Brain microvascular endothelial cell (primary cell): ENCODE results near the gene CCL16.
"Not testable (repeated sequence)": the region's sequence is repeated elsewhere in the genome, so short reads cannot be mapped to it uniquely, and the experiment has no call there.

ENCODE experiments used
- DNase-seq: peaks from one replicate; pipeline ENCODE4 v3.0.0-alpha.2; 2020
- H3K27ac ChIP-seq: fragments of 250-450 bp; sonication (Bioruptor Pico); 2 replicates; pipeline ENCODE4 v1.5.1; 2020; ENCODE audit warnings: mild to moderate bottlenecking, moderate library complexity
- H3K27me3 ChIP-seq: fragments of 250-450 bp; sonication (Bioruptor Pico); replicated peaks from 2 replicates; pipeline ENCODE4 v1.5.1; 2020; ENCODE audit warnings: mild to moderate bottlenecking
- H3K36me3 ChIP-seq: fragments of 250-450 bp; sonication (Bioruptor Pico); replicated peaks from 2 replicates; pipeline ENCODE4 v1.5.1; 2020; ENCODE audit warnings: mild to moderate bottlenecking
- H3K4me3 ChIP-seq: 2 replicates; pipeline ENCODE4 v1.5.1; 2011; ENCODE audit warnings: low read depth, mild to moderate bottlenecking, control low read depth, low read length, moderate library complexity
- in situ Hi-C: cut with HindIII; loops from 2 replicates; pipeline ENCODE4 v1.10.0; 2017; ENCODE audit warnings: low sequenced_read_pairs, low pct_ligation_motif_present
- TF ChIP-seq, protein P1 (sequence below): IDR thresholded peaks from 2 replicates; pipeline ENCODE4 v1.5.1; 2011; ENCODE audit warnings: low read depth, mild to moderate bottlenecking, moderate library complexity, low read length, control low read depth, inconsistent platforms; ENCODE audit errors: missing control alignments

Gene CCL16

DNA sequence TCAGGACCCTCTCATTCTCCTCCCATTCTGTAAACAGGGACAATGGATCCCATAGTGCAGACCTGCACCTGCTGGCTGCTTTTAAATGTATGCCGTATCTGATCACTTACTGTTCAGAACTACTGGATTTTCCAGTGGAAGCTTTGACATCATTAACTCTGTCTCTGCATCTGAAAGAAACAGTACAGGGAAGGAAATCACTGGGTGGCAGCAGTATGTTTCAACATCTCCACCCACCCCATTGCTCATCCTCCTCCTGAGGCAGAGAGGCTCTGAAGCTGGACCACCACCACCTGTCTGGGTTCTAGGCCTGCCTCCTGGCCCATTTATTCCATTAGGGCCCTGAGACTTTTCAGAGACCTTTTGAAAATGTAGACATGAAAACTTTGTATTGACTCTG is 17.5 kb upstream of the CCL16 start:
- no peaks in the 10 kb centered on the region for H3K36me3 ChIP-seq
- TF ChIP-seq, protein P1, sequence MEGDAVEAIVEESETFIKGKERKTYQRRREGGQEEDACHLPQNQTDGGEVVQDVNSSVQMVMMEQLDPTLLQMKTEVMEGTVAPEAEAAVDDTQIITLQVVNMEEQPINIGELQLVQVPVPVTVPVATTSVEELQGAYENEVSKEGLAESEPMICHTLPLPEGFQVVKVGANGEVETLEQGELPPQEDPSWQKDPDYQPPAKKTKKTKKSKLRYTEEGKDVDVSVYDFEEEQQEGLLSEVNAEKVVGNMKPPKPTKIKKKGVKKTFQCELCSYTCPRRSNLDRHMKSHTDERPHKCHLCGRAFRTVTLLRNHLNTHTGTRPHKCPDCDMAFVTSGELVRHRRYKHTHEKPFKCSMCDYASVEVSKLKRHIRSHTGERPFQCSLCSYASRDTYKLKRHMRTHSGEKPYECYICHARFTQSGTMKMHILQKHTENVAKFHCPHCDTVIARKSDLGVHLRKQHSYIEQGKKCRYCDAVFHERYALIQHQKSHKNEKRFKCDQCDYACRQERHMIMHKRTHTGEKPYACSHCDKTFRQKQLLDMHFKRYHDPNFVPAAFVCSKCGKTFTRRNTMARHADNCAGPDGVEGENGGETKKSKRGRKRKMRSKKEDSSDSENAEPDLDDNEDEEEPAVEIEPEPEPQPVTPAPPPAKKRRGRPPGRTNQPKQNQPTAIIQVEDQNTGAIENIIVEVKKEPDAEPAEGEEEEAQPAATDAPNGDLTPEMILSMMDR, result no peak
- H3K27ac ChIP-seq, result no peak overlapping the region
- no peak for DNase-seq
- no peaks in the 10 kb centered on the region for H3K27me3 ChIP-seq
- no peak overlapping the region for H3K4me3 ChIP-seq
- in situ Hi-C loops, result no loop called here

- TF ChIP-seq, protein P1, result no peak
- no peak for DNase-seq
- Histone ChIP-seq H3K27ac (no peak overlapping the region), H3K27me3 (no peaks in the 10 kb centered on the region), H3K36me3 (no peaks in the 10 kb centered on the region), H3K4me3 (no peak overlapping the region)
- in situ Hi-C loops, result no loop called here
These were observed 16.8 kb upstream of the CCL16 start for GRCh38 chr17:35998018-35998545.

DNA sequence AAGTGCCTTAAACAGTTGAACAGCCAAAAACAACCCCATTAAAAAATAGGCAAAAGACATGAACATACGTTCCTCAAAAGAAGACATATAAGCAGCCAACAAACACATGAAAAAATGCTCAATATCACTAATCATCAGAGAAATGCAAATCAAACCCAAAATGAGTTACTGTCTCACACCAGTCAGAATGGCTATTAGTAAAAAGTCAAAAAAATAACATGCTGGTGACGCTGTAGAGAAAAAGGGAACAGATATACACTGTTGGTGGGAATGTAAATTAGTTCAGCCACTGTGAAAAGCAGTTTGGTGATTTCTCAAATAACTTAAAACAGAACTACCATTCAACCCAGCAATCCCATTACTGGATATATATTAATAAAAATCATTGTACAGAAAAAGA is 14.0 kb upstream of the CCL16 start:
- in situ Hi-C loops, H3K36me3 ChIP-seq, H3K27ac ChIP-seq, DNase-seq, H3K27me3 ChIP-seq, H3K4me3 ChIP-seq: not testable (repeated sequence)

GRCh38 chr17:35991075-35991474 is 9.8 kb upstream of the CCL16 start:
- DNase-seq, result no peak
- TF ChIP-seq, protein P1, result no peak
- Histone ChIP-seq H3K27me3 (no peaks in the 10 kb centered on the region), H3K36me3 (no peaks in the 10 kb centered on the region), H3K27ac (no peak overlapping the region), H3K4me3 (no peak overlapping the region)
- in situ Hi-C loops, result no loop called here

DNA sequence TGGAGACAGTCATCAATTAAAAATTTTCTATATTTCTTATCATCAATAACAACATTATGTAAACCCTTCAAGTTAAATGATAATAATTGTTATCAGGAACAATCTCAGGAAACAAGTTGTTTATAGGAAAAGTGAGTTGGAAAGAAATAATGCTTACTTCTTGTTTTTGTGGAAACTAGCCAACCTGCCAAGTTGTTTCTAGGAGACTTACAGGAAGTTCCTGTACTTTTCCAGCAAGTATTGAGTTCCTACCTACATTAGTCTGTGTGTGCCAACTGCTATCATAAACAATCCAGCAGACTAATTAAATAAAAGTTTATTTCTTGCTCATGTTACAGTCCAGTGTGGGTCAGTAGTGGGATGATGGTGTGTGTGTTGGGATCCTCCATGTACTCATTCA is 6.9 kb upstream of the CCL16 start:
- H3K27ac ChIP-seq, result no peak overlapping the region
- H3K36me3 ChIP-seq, result no peaks in the 10 kb centered on the region
- H3K27me3 ChIP-seq, result no peaks in the 10 kb centered on the region
- DNase-seq, result no peak
- in situ Hi-C loops, result no loop called here
- no peak overlapping the region for H3K4me3 ChIP-seq
- TF ChIP-seq, protein P1, result no peak

DNA sequence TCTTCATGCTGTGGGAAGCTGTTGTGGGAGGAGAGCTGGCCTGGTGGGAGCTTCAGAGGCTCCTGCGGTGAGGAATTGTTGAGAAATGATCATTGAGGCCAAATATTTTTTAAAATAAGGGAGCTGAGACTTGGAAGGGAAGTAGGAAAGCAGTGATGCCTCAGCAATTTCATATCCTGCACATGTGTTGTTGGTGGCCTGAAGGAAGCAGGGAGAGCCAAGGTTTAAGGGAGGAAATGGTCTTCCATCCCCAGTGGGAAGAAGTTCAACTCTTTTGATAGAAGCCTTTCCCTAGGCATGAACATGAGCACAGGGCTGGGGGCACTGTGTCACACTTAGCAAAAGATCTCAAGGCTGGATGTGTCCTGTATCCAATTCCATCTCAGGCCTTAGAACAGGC is 5.3 kb upstream of the CCL16 start, which contains the start of gene CCL14:
Gene CCL14 (minus strand): TSS at position 87 of the 400 bp plus-strand sequence. CDS start 80 bp downstream, at position 7.
- no peaks in the 10 kb centered on the region for H3K36me3 ChIP-seq
- H3K4me3 ChIP-seq, result no peak within 1 kb of the TSS
- TF ChIP-seq, protein P1, result no peak
- H3K27ac ChIP-seq, result no peak within 1 kb of the TSS
- H3K27me3 ChIP-seq, result no peaks in the 10 kb centered on the region
- DNase-seq, result no peak
- in situ Hi-C loops, result no loop called here
